Loucy (cell line): Measurements from ENCODE around the gene TCF19.

Experiments
- H2AFZ ChIP-seq: fragments of 200-600 bp; sonication (generic); 2 replicates; pipeline ENCODE4 v1.6.0; 2016; ENCODE audit warnings: antibody characterized with exemption, mild to moderate bottlenecking, low read length, moderate library complexity
- H3F3A ChIP-seq: fragments of 200-600 bp; 2 replicates; pipeline ENCODE4 v1.6.0; 2016; ENCODE audit warnings: antibody characterized with exemption, low read depth, mild to moderate bottlenecking
- H3K27me3 ChIP-seq: fragments of 200-600 bp; sonication (generic); 2 replicates; pipeline ENCODE4 v1.6.1; 2014; ENCODE audit warnings: low read length, mild to moderate bottlenecking; ENCODE audit not compliant: insufficient read depth, poor library complexity, severe bottlenecking
- H3K36me3 ChIP-seq: fragments of 200-600 bp; sonication (generic); 2 replicates; pipeline ENCODE4 v1.6.1; 2016; ENCODE audit warnings: low read length; ENCODE audit not compliant: insufficient read depth
- H3K4me1 ChIP-seq: fragments of 200-600 bp; sonication (generic); 2 replicates; pipeline ENCODE4 v1.5.1; 2014; ENCODE audit warnings: low read length, mild to moderate bottlenecking; ENCODE audit not compliant: insufficient read depth, poor library complexity, severe bottlenecking
- H3K4me2 ChIP-seq: fragments of 200-600 bp; sonication (generic); 2 replicates; pipeline ENCODE4 v1.6.0; 2014; ENCODE audit warnings: antibody characterized with exemption, low read length, low read depth, mild to moderate bottlenecking; ENCODE audit not compliant: poor library complexity, severe bottlenecking
- H3K4me3 ChIP-seq: fragments of 200-600 bp; sonication (generic); 2 replicates; pipeline ENCODE4 v1.5.1; 2014; ENCODE audit warnings: low read length, mild to moderate bottlenecking, mixed read lengths; ENCODE audit not compliant: poor library complexity, severe bottlenecking
- H3K79me2 ChIP-seq: fragments of 200-600 bp; sonication (generic); 2 replicates; pipeline ENCODE4 v1.6.1; 2014; ENCODE audit warnings: low read length; ENCODE audit not compliant: insufficient read depth
- H3K9ac ChIP-seq: fragments of 200-600 bp; sonication (generic); 2 replicates; pipeline ENCODE4 v1.6.0; 2014; ENCODE audit warnings: mild to moderate bottlenecking, low read depth, low read length, moderate library complexity; ENCODE audit not compliant: poor library complexity, severe bottlenecking
- H3K9me2 ChIP-seq: fragments of 200-600 bp; sonication (generic); replicated peaks from 2 replicates; pipeline ENCODE4 v1.6.1; 2016; ENCODE audit warnings: low read depth, low read length, mixed read lengths
- H3K9me3 ChIP-seq: fragments of 200-600 bp; sonication (generic); 2 replicates; pipeline ENCODE4 v1.6.1; 2014; ENCODE audit warnings: mild to moderate bottlenecking, antibody characterized with exemption, low read length, low read depth; ENCODE audit not compliant: insufficient read depth
- H4K20me1 ChIP-seq: fragments of 200-600 bp; sonication (generic); 2 replicates; pipeline ENCODE4 v1.6.0; 2014; ENCODE audit warnings: antibody characterized with exemption, low read length, mild to moderate bottlenecking; ENCODE audit not compliant: insufficient read depth, poor library complexity, severe bottlenecking
- EZH2phosphoT487 ChIP-seq: fragments of 200-600 bp; IDR thresholded peaks from 2 replicates; pipeline ENCODE4 v1.6.1; 2018; ENCODE audit warnings: antibody characterized with exemption, mild to moderate bottlenecking, moderate library complexity, borderline replicate concordance
- TF ChIP-seq, protein P1 (sequence below): fragments of 200-600 bp; sonication (generic); conservative IDR thresholded peaks from 2 replicates; pipeline ENCODE4 v1.5.1; 2014; ENCODE audit warnings: mild to moderate bottlenecking, antibody characterized with exemption, low read length

Gene TCF19

DNA sequence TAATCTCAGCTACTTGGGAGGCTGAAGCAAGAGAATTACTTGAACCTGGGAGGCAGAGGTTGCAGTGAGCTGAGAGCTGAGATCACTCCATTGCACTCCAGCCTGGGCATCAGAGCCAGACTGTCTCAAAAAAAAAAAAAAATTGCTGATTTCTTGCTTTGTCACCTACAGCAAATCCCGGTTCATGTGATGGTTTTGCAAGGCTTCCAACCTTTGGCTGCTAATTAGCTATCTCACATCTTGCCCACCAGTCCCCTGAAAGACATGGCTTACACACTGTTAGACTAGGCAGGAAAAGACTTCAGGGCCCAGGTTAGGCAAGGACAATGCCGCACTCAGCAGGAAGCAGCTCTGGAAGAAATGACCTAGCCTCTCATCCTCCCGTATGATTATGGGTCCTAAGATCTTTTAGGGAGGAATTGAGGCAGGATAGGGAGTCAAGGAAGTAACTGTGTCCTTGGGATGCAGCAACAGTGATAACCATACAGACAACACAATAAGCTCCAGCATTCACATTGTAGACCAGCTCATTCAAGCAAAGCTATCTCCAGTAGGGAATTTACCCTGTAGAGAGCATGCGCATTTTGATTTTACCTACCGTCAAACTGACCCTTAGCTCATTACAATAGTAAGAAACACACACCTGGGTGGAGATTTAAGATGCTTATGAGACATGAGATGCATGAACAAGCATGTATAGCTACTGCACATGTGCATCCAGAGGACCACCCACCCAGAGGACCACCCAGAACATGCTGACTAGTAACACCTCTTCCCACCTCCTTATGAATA is 52.5 kb downstream of the TCF19 start:
- Histone ChIP-seq H3K79me2 (no peaks in the 10 kb centered on the region), H3K4me2 (no peak overlapping the region), H3K4me3 (no peak overlapping the region), H4K20me1 (no peaks in the 10 kb centered on the region), H3K9ac (no peak overlapping the region), H3K4me1 (no peaks in the 10 kb centered on the region), H3K9me3 (no peaks in the 10 kb centered on the region), H2AFZ (no peak overlapping the region), H3F3A (no peaks in the 10 kb centered on the region), H3K9me2 (no peaks in the 10 kb centered on the region), H3K27me3 (no peaks in the 10 kb centered on the region), H3K36me3 (no peaks in the 10 kb centered on the region)
- TF ChIP-seq, protein P1, sequence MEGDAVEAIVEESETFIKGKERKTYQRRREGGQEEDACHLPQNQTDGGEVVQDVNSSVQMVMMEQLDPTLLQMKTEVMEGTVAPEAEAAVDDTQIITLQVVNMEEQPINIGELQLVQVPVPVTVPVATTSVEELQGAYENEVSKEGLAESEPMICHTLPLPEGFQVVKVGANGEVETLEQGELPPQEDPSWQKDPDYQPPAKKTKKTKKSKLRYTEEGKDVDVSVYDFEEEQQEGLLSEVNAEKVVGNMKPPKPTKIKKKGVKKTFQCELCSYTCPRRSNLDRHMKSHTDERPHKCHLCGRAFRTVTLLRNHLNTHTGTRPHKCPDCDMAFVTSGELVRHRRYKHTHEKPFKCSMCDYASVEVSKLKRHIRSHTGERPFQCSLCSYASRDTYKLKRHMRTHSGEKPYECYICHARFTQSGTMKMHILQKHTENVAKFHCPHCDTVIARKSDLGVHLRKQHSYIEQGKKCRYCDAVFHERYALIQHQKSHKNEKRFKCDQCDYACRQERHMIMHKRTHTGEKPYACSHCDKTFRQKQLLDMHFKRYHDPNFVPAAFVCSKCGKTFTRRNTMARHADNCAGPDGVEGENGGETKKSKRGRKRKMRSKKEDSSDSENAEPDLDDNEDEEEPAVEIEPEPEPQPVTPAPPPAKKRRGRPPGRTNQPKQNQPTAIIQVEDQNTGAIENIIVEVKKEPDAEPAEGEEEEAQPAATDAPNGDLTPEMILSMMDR: no peak
- no peak for TF ChIP-seq EZH2phosphoT487
